ENCODE results near the gene TTC7B.
"Not testable (repeated sequence)": the region's sequence is repeated elsewhere in the genome, so short reads cannot be mapped to it uniquely, and the experiment has no call there.

Gene TTC7B

GRCh38 chr14:90525353-90526028, 290.7 kb downstream of the TTC7B start:
- not testable (repeated sequence) for DNase-seq (ENCODE audit: low spot score)

DNA sequence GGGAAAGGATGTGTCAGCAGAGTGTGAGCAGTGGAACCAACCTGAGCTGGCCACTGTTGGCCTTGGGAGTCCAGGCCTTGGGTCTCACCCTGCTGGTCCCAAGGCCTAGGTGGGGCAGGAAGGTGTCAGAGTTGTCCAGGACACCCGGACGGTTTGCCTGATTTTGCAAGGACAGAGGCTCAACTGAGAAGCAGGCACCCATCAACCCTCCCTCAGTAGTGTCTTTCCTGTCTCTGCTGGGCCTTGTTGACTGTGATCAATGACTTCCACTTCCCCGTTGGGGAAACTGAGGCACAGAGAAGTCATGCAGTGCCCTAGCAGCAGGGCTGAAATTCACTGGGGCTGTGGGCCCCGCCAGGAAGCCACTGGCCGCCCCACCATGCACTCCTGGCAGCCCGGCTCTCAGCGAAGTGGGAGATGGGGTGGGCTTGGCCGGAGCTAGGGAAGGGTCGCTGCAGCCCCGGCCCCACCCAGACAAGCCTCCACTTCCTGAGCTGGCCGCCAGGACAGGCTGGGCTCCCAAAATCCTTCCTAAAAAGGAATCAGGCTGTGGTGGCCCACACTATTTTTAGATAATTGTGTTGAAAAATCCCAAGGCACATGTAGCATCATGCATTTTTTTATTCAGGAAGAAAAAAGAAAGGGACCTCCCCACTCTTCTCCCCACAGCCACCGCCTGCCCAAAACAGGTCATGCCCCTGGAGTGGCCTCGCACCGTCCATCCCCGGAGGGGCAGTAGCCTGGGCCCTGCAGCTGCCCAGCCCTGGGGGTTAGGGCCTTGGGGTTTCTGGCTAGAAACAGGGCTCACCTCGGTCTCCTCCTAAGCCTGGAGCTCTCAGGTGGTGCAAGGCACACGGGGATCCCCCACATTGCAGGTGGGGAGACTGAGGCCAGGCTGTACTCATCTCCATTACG, 292.0 kb downstream of the TTC7B start:
- DNase-seq (ENCODE audit: low spot score) = no peak

- DNase-seq (ENCODE audit: low spot score) = peak; percentile 73
Measured at GRCh38 chr14:90523544-90523943, 292.7 kb downstream of the TTC7B start.

- DNase-seq (ENCODE audit: low spot score) = no peak
Measured at GRCh38 chr14:90522571-90523191, 293.5 kb downstream of the TTC7B start.

GRCh38 chr14:90521930-90522483, 294.2 kb downstream of the TTC7B start:
- DNase-seq (ENCODE audit: low spot score) = no peak

DNA sequence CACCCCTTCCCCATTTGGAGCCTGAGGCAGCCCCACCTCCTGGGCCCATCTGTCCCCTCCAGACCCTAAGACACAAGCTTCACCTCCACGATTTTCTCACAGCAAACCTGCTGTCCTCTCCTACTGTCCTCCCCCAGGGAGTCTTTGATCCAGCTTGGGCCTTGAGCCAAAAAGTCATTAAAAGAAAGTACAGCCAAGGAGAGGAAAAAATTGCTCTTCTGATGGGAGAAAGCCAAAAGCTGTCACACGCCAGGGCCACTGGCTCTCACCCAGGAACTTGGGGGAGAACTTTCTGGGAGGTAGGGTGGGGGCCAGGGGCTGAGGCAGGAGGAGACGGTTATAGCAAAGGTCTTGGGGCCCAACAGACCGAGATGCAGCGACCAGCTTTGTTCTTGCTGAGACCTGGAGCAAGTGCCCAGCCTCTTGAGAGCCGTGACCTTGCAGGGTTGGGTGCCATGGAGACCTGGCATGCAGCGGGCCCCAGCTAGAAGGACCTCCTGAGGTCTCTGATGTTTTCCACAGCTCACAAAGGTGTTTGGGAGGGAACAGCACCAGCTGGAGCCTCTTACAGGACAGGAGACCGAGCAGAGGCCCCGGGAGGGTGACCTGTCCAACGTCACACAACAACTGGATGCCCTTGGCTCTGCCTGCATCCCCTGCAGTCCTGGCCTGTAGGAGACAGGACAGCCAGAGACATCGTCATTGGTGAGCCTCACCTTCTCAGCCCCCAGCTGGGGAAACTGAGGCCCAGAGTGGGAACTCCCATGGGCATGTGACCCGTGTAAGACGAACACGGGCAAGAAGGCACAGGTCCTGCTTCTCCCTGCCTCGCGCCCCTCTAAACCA, 294.9 kb downstream of the TTC7B start:
- DNase-seq (ENCODE audit: low spot score) = no peak

GRCh38 chr14:90520326-90520725, 295.9 kb downstream of the TTC7B start:
- DNase-seq (ENCODE audit: low spot score) = no peak

DNA sequence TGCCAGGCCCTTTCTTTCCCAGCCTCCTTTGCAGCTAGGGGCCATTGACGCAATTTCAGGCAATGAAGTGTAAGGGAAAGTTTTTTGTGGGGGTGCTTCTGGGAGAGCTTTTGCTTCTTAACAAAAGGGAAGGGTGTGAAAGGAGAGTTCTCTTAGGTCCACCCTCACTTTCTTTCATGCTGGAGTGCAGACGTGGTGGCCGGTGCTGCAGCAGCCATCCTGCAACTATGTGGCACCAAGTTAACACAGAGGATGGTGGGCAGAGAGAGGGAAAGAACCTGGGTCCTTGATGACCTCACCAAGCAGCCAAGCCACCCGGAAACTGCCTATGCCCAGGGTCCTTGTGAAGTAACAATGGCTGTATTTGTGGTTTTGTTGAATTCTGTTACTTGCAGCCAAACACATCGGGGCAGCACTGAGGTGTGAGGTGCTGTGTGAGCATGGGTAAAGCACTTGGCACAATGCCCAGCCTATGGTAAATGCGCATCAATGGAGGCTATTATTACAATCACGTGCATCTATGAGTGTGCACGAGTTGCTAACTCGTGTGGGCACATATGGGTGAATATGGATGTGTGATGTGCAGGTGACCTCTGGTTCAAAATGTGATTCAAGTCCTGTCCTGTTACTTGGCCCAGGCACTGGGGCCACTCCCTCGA, 296.8 kb downstream of the TTC7B start:
- DNase-seq (ENCODE audit: low spot score) = no peak

GRCh38 chr14:90518941-90519256, 297.3 kb downstream of the TTC7B start:
- DNase-seq (ENCODE audit: low spot score) = no peak

GRCh38 chr14:90518069-90518940, 297.9 kb downstream of the TTC7B start:
- DNase-seq (ENCODE audit: low spot score) = no peak

DNA sequence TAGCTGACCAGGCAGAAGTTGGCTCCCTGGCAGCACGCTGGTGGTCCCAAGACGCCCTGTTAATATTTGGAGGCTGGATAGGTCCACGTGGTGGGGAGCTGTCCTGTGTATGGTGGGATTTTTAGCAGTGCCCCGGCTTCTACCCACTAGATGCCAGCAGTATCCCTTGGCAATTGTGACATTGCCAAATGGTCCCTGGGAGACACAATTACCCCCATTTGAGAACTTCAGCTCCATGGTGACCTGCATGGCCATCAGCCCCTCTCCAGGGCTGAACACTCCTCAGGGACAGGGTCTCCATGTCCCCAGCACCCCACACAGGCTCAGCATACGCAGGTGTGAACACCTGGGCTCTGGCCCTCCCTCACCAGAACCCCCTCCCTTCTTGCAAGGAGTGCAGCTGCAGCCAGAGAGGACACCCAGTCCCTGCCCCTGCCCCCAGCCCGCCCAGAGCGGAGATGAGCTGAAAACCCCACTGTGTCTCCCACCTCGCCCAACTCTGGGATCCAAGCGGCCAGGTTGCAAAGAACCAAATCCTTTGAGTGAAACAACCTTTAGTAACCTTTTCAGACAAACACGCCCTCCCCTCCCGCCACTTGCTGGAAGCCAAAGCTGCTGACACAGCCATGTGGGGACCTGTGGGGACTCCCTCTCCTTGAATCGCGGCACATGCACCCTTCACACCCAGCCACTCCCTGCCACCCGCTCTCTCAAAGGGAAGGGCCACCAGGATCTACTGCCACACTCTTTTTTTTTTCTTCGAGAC, 299.0 kb downstream of the TTC7B start:
- DNase-seq (ENCODE audit: low spot score) = no peak

GRCh38 chr14:90514566-90514965, 301.7 kb downstream of the TTC7B start:
- DNase-seq (ENCODE audit: low spot score) = no peak

DNA sequence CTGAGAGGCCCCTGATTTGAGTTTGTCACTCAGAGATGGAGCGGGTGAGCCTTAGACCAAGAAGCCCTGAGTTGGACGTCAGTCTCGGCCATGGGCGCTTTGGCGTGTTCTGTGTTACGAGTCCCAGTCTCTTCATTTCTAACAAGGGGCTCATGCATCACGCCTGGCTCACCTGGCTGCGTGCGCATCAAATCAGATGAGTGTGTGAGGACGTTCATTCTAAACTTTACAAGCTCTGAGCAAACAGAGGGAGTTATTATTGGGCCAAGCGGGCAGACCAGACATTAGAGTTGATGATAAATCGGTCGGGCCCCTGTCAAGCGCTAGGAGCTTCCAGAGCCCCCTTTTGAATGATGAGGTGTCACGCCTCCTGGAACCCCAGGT, 302.2 kb downstream of the TTC7B start:
- no peak for DNase-seq (ENCODE audit: low spot score)

GRCh38 chr14:90513161-90514014, 302.8 kb downstream of the TTC7B start:
- peak; percentile 54 for DNase-seq (ENCODE audit: low spot score)

GRCh38 chr14:90512329-90512991, 303.8 kb downstream of the TTC7B start:
- DNase-seq (ENCODE audit: low spot score) = no peak

DNA sequence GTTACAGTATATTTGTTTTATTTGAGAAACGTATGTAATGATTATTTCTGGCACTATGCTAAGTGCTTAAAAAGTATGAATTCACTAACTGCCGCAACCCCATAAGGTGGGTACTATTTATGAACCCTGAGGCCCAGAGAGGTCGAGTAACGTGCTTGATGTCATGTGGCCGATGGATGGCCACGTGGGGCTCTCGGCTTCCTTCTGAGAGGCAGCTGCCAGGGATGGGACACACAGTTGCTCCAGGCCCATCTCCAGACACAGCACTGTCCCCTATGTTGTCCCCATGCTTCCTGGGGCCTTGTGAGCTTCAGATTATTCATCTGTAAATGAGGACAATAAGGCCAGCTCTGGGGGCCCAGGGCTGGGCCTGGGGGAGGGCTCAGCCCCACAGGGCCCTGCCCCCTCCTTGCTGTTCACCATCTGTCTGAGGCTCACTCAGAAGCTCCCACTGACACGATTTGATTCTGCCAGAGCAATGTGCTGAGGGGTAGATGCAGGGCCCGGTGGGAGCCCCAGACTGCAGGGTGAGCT, 304.4 kb downstream of the TTC7B start:
- no peak for DNase-seq (ENCODE audit: low spot score)

DNA sequence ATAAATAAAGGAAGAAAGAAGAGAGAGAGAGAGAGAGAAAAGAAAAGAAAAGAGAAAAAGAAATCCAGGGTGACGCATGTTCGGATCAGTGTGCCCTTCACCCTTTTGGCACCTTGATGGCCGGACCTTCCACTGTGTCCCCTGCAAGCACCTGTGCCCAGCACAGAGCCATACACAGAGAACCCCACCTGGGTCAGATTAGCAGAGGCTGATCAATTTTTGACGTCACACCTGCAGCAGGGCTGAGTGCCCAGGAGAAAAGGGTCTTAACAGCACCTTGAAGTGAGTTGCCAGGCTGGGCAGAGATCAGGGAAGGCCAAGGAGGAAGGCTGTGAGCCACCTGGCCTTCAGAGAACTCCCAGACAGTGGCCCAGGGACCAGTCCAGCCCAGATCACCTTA, 305.0 kb downstream of the TTC7B start:
- no peak for DNase-seq (ENCODE audit: low spot score)

GRCh38 chr14:90510159-90510558, 306.1 kb downstream of the TTC7B start:
- DNase-seq (ENCODE audit: low spot score) = no peak

Measured in AG08396 (cell line).